AG04449 (cell line): ENCODE data around the gene PAIP2.
"Not testable (repeated sequence)": the region's sequence is repeated elsewhere in the genome, so short reads cannot be mapped to it uniquely, and the experiment has no call there.

ENCODE experiments used
- CTCF ChIA-PET: fragments of 350-600 bp; formaldehyde crosslinking; extraction: SDS; loops from one replicate; lab custom pipeline; 2021; ENCODE audit warnings: antibody characterized with exemption; lab: Yijun Ruan, JAX
- POLR2A ChIA-PET: fragments of 400-600, 350-600 bp; formaldehyde crosslinking; extraction: SDS; loops from one replicate; lab custom pipeline; 2020; ENCODE audit warnings: antibody characterized with exemption, inconsistent platforms; lab: Yijun Ruan, JAX
- DNase-seq: peaks from one replicate; pipeline ENCODE4 v3.0.0-alpha.2; 2010; ENCODE audit warnings: low read depth, low spot score
- H3K4me3 ChIP-seq: 2 replicates; pipeline ENCODE4 v1.5.1; 2011; ENCODE audit warnings: low read depth, mild to moderate bottlenecking, control low read depth, low read length
- TF ChIP-seq, protein P1 (sequence below): IDR thresholded peaks from one replicate; pipeline ENCODE4 v1.5.1; 2011; ENCODE audit warnings: mild to moderate bottlenecking, moderate library complexity, low read length, control low read depth, inconsistent platforms; ENCODE audit not compliant: insufficient read depth; ENCODE audit errors: missing control alignments

PAIP2 gene

DNA sequence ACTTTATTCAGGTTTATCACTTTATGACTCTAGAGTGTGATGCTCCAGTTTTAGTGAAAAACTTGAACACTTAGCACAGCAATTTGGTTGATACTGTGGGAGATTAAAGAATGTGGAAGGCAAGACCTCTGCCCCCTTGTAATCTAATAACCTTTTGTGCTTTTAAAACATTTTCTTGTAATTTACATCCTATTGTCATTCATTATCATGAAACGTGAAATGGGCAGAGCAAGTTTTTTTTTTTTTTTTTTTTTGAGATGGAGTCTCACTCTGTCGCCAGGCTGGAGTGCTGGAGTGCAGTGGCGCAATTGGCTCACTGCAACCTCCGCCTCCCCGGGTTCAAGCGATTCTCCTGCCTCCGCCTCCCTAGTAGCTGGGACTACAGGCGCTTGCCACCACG, 1.8 kb downstream of the PAIP2 start:
- H3K4me3 ChIP-seq: peak overlapping the region; percentile 100
- ChIA-PET CTCF (no interaction called here), POLR2A (no interaction called here)
- DNase-seq: no peak
- TF ChIP-seq, protein P1, sequence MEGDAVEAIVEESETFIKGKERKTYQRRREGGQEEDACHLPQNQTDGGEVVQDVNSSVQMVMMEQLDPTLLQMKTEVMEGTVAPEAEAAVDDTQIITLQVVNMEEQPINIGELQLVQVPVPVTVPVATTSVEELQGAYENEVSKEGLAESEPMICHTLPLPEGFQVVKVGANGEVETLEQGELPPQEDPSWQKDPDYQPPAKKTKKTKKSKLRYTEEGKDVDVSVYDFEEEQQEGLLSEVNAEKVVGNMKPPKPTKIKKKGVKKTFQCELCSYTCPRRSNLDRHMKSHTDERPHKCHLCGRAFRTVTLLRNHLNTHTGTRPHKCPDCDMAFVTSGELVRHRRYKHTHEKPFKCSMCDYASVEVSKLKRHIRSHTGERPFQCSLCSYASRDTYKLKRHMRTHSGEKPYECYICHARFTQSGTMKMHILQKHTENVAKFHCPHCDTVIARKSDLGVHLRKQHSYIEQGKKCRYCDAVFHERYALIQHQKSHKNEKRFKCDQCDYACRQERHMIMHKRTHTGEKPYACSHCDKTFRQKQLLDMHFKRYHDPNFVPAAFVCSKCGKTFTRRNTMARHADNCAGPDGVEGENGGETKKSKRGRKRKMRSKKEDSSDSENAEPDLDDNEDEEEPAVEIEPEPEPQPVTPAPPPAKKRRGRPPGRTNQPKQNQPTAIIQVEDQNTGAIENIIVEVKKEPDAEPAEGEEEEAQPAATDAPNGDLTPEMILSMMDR: no peak

- DNase-seq: no peak
- CTCF ChIA-PET: no interaction called here
- POLR2A ChIA-PET: no interaction called here
- TF ChIP-seq, protein P1: no peak
- no peak overlapping the region for H3K4me3 ChIP-seq
Observed at GRCh38 chr5:139344177-139344576, 2.5 kb downstream of the PAIP2 start.

DNA sequence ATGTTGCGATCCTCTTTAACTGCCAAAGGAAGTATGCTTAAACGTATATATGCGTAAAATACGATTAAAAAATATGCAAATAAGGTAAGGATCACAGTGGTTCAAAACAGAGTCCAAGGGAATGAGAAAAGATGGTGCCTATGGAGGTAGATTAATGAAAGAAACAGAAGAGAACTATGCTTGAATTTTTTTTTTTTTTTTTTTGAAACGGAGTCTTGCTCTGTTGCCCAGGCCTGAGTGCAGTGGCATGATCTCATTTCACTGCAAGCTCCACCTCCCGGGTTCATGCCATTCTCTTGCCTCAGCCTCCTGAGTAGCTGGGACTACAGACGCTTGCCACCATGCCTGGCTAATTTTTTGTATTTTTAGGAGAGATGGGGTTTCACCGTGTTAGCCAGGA, 3.8 kb downstream of the PAIP2 start:
- DNase-seq, POLR2A ChIA-PET, H3K4me3 ChIP-seq: not testable (repeated sequence)
- CTCF ChIA-PET: interaction anchor here (1.4 kb wide), 1 partner anchor 168 kb away, joined by 4 read pairs; no protein-coding TSS in a partner anchor

DNA sequence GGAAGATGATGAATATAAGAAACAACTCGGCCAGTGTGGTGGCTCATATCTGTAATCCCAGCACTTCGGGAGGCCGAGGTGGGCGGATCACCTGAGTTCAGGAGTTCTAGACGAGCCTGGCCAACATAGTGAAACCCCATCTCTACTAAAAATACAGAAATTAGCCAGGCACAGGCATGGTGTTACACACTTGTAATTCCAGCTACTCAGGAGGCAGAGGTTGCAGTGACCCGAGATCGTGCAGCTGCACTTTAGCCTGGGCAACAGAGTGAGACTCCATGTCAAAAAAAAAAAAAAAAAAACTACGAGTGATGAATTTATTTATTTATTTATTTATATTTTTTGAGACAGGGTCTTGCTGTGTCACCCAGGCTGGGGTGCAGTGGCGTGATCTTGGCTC, 6.2 kb downstream of the PAIP2 start:
- POLR2A ChIA-PET, CTCF ChIA-PET, H3K4me3 ChIP-seq, DNase-seq: not testable (repeated sequence)

DNA sequence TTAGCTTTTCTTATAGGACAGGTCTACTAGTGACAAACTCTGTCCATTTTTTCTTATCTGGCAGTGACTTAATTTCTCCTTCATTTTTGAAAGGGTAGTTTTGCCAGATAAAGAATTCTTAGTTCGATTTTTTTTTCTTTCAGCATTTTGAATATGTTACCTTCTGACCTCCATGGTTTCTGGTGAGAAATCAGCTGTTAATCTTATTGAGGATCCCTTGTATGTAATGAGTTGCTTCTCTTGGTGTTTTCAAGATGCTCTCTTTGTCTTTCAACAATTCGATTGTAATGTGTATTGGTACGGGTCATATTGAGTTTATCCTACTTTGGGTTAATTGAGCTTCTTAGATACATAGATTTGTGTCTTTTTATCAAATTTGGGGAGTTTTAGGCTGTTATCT, 12.5 kb downstream of the PAIP2 start:
- ChIA-PET POLR2A (no interaction called here), CTCF (interaction anchor here (0.6 to 1.0 kb wide), 4 partner anchors 12 to 31 kb away, joined by 3 to 5 read pairs (median 4); partner anchors contain the start of gene PAIP2)
- DNase-seq: no peak
- no peak overlapping the region for H3K4me3 ChIP-seq
- TF ChIP-seq, protein P1: no peak

- DNase-seq, CTCF ChIA-PET, H3K4me3 ChIP-seq: not testable (repeated sequence)
- POLR2A ChIA-PET: interaction anchor here (0.9 kb wide), 1 partner anchor 14 kb away, joined by 3 read pairs; the partner anchor contains the start of gene PAIP2
Observed at GRCh38 chr5:139355900-139356299, 14.2 kb downstream of the PAIP2 start.

DNA sequence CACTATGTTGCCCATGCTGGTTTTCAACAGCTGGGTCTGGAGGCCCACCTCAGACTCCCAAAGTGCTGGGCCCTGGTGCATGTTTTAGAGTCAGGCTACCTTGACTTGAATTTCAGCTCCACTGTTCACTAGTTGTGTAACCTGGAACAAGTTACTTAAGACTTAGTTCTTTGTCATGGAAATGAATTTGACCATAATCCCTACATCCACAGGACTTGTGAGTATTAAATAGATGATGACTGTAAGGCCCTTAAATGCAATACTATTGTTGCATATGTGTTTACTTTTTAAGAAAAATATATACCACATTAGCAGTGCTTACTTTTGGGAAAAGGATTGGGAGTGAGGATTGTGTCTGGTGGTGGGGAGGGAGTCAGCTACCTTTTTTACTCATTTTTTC, 16.4 kb downstream of the PAIP2 start:
- POLR2A ChIA-PET: no interaction called here

DNA sequence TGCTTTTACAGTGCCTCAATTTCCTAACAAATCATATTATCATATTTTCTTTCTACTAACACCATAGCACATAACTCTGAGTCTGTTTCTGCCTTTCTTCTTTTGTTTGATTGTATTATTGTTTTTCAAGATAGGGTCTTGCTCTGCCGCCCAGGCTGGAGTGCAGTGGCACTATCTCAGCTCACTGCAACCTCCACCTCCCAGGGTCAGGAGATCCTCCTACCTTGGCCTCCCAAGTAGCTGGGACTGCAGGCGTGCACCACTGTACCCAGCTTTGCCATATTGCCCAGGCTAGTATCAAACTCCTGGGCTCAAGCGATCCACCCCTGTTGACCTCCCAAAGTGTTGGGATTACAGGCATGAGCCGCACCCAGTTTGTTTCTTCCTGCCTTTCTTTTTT, 18.7 kb downstream of the PAIP2 start:
- ChIA-PET CTCF (interaction anchor here (0.7 to 1.2 kb wide), 2 partner anchors 19 to 42 kb away, joined by 3 to 4 read pairs; partner anchors contain the start of gene PAIP2), POLR2A (no interaction called here)
- DNase-seq: no peak
- TF ChIP-seq, protein P1: no peak
- H3K4me3 ChIP-seq: no peak overlapping the region

More for the DNA sequence above, 16.4 kb downstream of the PAIP2 start:
- CTCF ChIA-PET: interaction anchor here (1.0 to 1.8 kb wide), 2 partner anchors 9 to 16 kb away, joined by 3 to 5 read pairs; no protein-coding TSS in a partner anchor
- no peak overlapping the region for H3K4me3 ChIP-seq
- DNase-seq: no peak
- TF ChIP-seq, protein P1: no peak
